Measurements from ENCODE around the gene CTSD. TPM values are rescaled to one million over a fixed set of nuclear protein-coding genes. Genes with fewer than 3 reads are reported as not detected.

Gene CTSD
- total and polyA plus RNA-seq, 2 of the 4 experiments (the other 2 are of a cell fraction) = 39.8 to 166 TPM

DNA sequence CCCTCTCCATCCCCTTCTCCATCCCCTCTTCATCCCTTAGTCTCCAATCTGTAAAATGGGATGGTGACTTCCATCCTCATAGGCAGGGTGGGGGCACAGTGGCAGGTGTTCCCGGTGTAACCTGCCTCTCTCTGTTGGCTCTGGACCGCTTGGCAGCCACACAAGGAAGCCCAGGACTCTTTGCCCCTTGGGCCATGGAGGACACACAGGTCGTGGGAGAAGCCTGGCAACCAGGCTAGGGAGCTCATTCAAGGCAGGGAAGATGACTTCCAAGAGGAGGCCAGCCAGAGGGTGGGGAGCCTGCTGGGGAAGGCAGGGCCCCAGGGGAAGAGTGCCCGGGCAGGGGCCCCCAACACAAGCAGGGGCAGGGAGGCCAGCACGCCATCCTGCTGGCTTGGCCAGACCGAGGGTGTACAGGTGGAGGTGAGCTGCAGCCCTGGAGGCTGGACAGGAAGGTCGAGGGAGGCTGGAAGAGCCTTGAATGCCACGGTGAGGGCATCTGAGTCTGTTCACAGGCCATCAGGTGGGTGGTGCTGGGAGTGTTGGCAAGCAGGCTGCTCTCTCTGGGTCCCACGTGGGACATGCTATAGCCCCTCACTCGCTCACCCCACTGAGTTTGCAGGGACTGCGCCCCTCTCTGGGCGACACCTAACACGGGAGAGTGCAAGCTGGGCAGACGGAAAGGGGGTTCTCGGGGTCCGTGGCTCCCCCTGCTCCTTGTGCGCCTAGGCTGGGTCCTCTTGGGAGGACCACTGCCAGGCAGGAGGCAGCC, 15.5 kb upstream of the CTSD start:
- Histone ChIP-seq H4K20me1 (ENCODE audit: insufficient read depth, low read length) (no peaks in the 10 kb centered on the region; the same call in 1 of the 2 replicates), H3K27me3 (ENCODE audit: control insufficient read depth, insufficient read depth, low read length) (peaks cover 46% of the 10 kb centered on the region), H4K8ac (ENCODE audit: low read depth in 2 of 2, low read length in 2 of 2) (no peak overlapping the region), H3K4me1 (ENCODE audit: control insufficient read depth, insufficient read depth, low read length) (peaks cover 3% of the 10 kb centered on the region; the same call in 1 of the 2 replicates), H2BK20ac (ENCODE audit: low read depth, low read length) (no peak overlapping the region), H3K23ac (ENCODE audit: low read depth, low read length) (no peak overlapping the region), H3K79me1 (ENCODE audit: low read depth in 1 of 2, low read length in 2 of 2) (no peaks in the 10 kb centered on the region), H4K5ac (ENCODE audit: low read depth, low read length) (no peak overlapping the region), H3K9me3 (ENCODE audit: control insufficient read depth, insufficient read depth, low read length) (peaks cover 9% of the 10 kb centered on the region), H3K4me2 (ENCODE audit: low read depth, low read length) (no peak overlapping the region), H3K9me1 (ENCODE audit: insufficient read depth, low read length) (no peaks in the 10 kb centered on the region), H4K91ac (ENCODE audit: insufficient read depth, low read depth, low read length) (no peak overlapping the region), H2AK9ac (replicated peaks; ENCODE audit: low read depth, low read length, poor library complexity) (no peak overlapping the region), H3K18ac (ENCODE audit: low read depth, low read length) (no peak overlapping the region), H3K4me3 (ENCODE audit: insufficient read depth, low read depth, low read length) (no peak overlapping the region), H3K9ac (ENCODE audit: low read depth, low read length) (no peak overlapping the region), H3K56ac (ENCODE audit: extremely low read depth, insufficient read depth, low read length) (no peak overlapping the region), H2BK120ac (ENCODE audit: low read depth, low read length) (no peak overlapping the region), H2AFZ (replicated peaks; ENCODE audit: low read length, poor library complexity) (no peak overlapping the region), H3K36me3 (ENCODE audit: control insufficient read depth, insufficient read depth, low read length) (no peaks in the 10 kb centered on the region), H2BK15ac (ENCODE audit: low read depth, low read length) (no peak overlapping the region), H3K14ac (replicated peaks; ENCODE audit: low read depth, low read length) (no peak overlapping the region), H3K27ac (ENCODE audit: insufficient read depth, low read length) (no peak overlapping the region), H3K4ac (ENCODE audit: low read depth, low read length) (no peak overlapping the region), H2AK5ac (ENCODE audit: low read depth, low read length) (no peak overlapping the region), H2BK5ac (ENCODE audit: low read depth, low read length, poor library complexity, severe bottlenecking) (no peak overlapping the region)
- ChIA-PET POLR2A (ENCODE audit: unreplicated experiment) (no interaction called here), CTCF (no interaction called here)
- WGBS, 2 experiments (ENCODE audit: extremely low coverage in 2 of 2, insufficient read length in 1 of 2) = 100% methylated on average over 1 of the region's 17 CpGs; no CpG with 5 or more reads in 1 of the 2 experiments
- no peak for ATAC-seq (ENCODE audit: low read depth)
- no peak for DNase-seq
- in situ Hi-C loops (cut with MboI; ENCODE audit: low sequenced_read_pairs) = no loop called here
- BruUV-seq (replicated peaks) = no TSS peak
- intact Hi-C loops (cut with micrococcal nuclease) = no loop called here
- dilution Hi-C loops (cut with HindIII; ENCODE audit: low sequenced_read_pairs, unreplicated experiment) = no loop called here
- no peak for TF ChIP-seq SMC3 (IDR thresholded peaks at IDR 0.05; ENCODE audit: low read depth, low read length)

Measured in IMR-90 (cell line).